PC-3 (cell line): Measurements from ENCODE around the gene STRIP2. TPM values are rescaled to one million over a fixed set of nuclear protein-coding genes. Genes with fewer than 3 reads are reported as not detected.

Experiments used
- ATAC-seq: fragments of 200-7000 bp; cut with Tn5 transposase; 2 replicates; pipeline ENCODE4 v1.9.1; 2020; ENCODE audit warnings: mild to moderate bottlenecking, moderate library complexity
- BruUV-seq: library from RNA; stranded (reverse); fragments of 400-500 nt; replicated peaks from 2 replicates; lab custom pipeline; 2021; lab: Mats Ljungman, UMichigan
- CTCF ChIA-PET: fragments of 300-600 bp; sonication (Branson Sonifier 250); formaldehyde crosslinking; loops from one replicate; lab custom pipeline; 2022; ENCODE audit warnings: antibody characterized with exemption; lab: Charles Lee
- POLR2A ChIA-PET: fragments of 300-600 bp; sonication (Branson Sonifier 250); formaldehyde crosslinking; loops from one replicate; lab custom pipeline; 2022; ENCODE audit warnings: antibody characterized with exemption; ENCODE audit not compliant: unreplicated experiment; lab: Charles Lee
- DNase-seq: peaks from one replicate; pipeline ENCODE4 v3.0.0-alpha.2; 2015
- H2AFZ ChIP-seq: fragments of 300-600 bp; sonication (generic); 2 replicates; pipeline ENCODE4 v1.6.0; 2016; ENCODE audit warnings: antibody characterized with exemption, low read length
- H3F3A ChIP-seq: fragments of 300-600 bp; sonication (generic); one replicate; pipeline ENCODE4 v1.6.0; 2017; ENCODE audit warnings: antibody characterized with exemption, low read length, control low read depth, mild to moderate bottlenecking; ENCODE audit not compliant: unreplicated experiment
- H3K27ac ChIP-seq: fragments of 300-600 bp; sonication (generic); 2 replicates; pipeline ENCODE4 v1.5.1; 2016; ENCODE audit warnings: mild to moderate bottlenecking, low read length
- H3K27me3 ChIP-seq: fragments of 300-600 bp; sonication (generic); 2 replicates; pipeline ENCODE4 v1.6.1; 2016; ENCODE audit warnings: low read length, mixed read lengths
- H3K36me3 ChIP-seq: fragments of 300-600 bp; sonication (generic); 2 replicates; pipeline ENCODE4 v1.6.1; 2016; ENCODE audit warnings: low read depth, mixed run types, low read length, mixed read lengths
- H3K4me1 ChIP-seq: fragments of 300-600 bp; sonication (generic); 2 replicates; pipeline ENCODE4 v1.5.1; 2016; ENCODE audit warnings: low read length; ENCODE audit not compliant: insufficient read depth
- H3K4me2 ChIP-seq: fragments of 300-600 bp; sonication (generic); 2 replicates; pipeline ENCODE4 v1.6.0; 2016; ENCODE audit warnings: low read length
- H3K4me3 ChIP-seq: fragments of 300-600 bp; sonication (generic); 2 replicates; pipeline ENCODE4 v1.5.1; 2016; ENCODE audit warnings: mild to moderate bottlenecking, low read length, mixed read lengths
- H3K79me2 ChIP-seq: fragments of 300-600 bp; sonication (generic); 2 replicates; pipeline ENCODE4 v1.6.1; 2017; ENCODE audit warnings: low read length, mixed read lengths
- H3K9ac ChIP-seq: fragments of 300-600 bp; sonication (generic); 2 replicates; pipeline ENCODE4 v1.6.0; 2016; ENCODE audit warnings: mild to moderate bottlenecking, low read length
- H3K9me2 ChIP-seq: fragments of 300-600 bp; sonication (generic); replicated peaks from 2 replicates; pipeline ENCODE4 v1.6.1; 2016; ENCODE audit warnings: mixed run types, low read length, mixed read lengths
- H3K9me3 ChIP-seq: fragments of 300-600 bp; sonication (generic); 2 replicates; pipeline ENCODE4 v1.6.1; 2016; ENCODE audit warnings: low read length, mixed read lengths
- H4K20me1 ChIP-seq: fragments of 300-600 bp; sonication (generic); 2 replicates; pipeline ENCODE4 v1.6.1; 2016; ENCODE audit warnings: low read length, mixed read lengths
- CTCF ChIP-seq: fragments of 300-600 bp; sonication (generic); conservative IDR thresholded peaks from 2 replicates; pipeline ENCODE4 v1.5.1; 2017; ENCODE audit warnings: antibody characterized with exemption, low read depth, mild to moderate bottlenecking, low read length
- EZH2 ChIP-seq: fragments of 300-600 bp; sonication (generic); IDR thresholded peaks from one replicate; pipeline ENCODE4 v1.6.1; 2017; ENCODE audit warnings: antibody characterized with exemption, mild to moderate bottlenecking, low read length; ENCODE audit not compliant: unreplicated experiment
- EZH2phosphoT487 ChIP-seq: fragments of 300-600 bp; sonication (generic); IDR thresholded peaks from 2 replicates; pipeline ENCODE4 v1.6.1; 2018; ENCODE audit warnings: mild to moderate bottlenecking, antibody characterized with exemption, low read length, borderline replicate concordance
- intact Hi-C: fragments of 100-400 bp; cut with micrococcal nuclease; formaldehyde crosslinking; loops from 2 replicates; pipeline ENCODE4 v1.9.0; 2023
- total RNA-seq: library from RNA; depleted of rRNA; stranded (reverse); fragments of >200 nt; gene quantifications from 2 replicates; pipeline ENCODE4 v1.2.3, GENCODE V29; 2014

The STRIP2 gene
- total RNA-seq, 1 experiment from 2014 or later = 7.5 TPM

GRCh38 chr7:129499999-129500398 is 65.8 kb downstream of the STRIP2 start:
- no peaks in the 10 kb centered on the region for H3F3A ChIP-seq
- no TSS peak for BruUV-seq
- no peak overlapping the region for H3K9ac ChIP-seq
- H3K9me2 ChIP-seq = no peaks in the 10 kb centered on the region
- 0 out of 2 replicates have a peak, but pooled peaks cover 8% of the 10 kb centered on the region for H3K4me1 ChIP-seq
- DNase-seq (no peak), ATAC-seq (no peak)
- no peaks in the 10 kb centered on the region for H4K20me1 ChIP-seq
- no peak overlapping the region for H3K4me2 ChIP-seq
- H3K79me2 ChIP-seq = no peaks in the 10 kb centered on the region
- intact Hi-C loops = no loop called here
- H2AFZ ChIP-seq = no peak overlapping the region
- H3K4me3 ChIP-seq = no peak overlapping the region
- no peak overlapping the region for H3K27ac ChIP-seq
- TF ChIP-seq EZH2 (no peak), EZH2phosphoT487 (no peak), CTCF (no peak)
- no peaks in the 10 kb centered on the region for H3K9me3 ChIP-seq
- ChIA-PET POLR2A (no interaction called here), CTCF (no interaction called here)
- no peaks in the 10 kb centered on the region for H3K27me3 ChIP-seq
- no peaks in the 10 kb centered on the region for H3K36me3 ChIP-seq

GRCh38 chr7:129501760-129502707 is 67.8 kb downstream of the STRIP2 start, which contains the start of gene SMKR1:
Gene SMKR1 (plus strand): TSS chr7:129502531. CDS start chr7:129502825, 294 bp downstream.
- Histone ChIP-seq H3K9me2 (no peaks in the 10 kb centered on the region), H2AFZ (peak within 1 kb of the TSS; percentile 96), H3K27me3 (no peaks in the 10 kb centered on the region), H3K4me2 (peak within 1 kb of the TSS; percentile 98), H4K20me1 (no peaks in the 10 kb centered on the region), H3K9ac (peak within 1 kb of the TSS; percentile 66), H3K36me3 (no peaks in the 10 kb centered on the region), H3K27ac (no peak within 1 kb of the TSS), H3K4me1 (0 out of 2 replicates have a peak, but pooled peaks cover 8% of the 10 kb centered on the region), H3K79me2 (no peaks in the 10 kb centered on the region), H3K9me3 (no peaks in the 10 kb centered on the region), H3K4me3 (peak within 1 kb of the TSS; percentile 92), H3F3A (no peaks in the 10 kb centered on the region)
- BruUV-seq = no TSS peak
- ChIA-PET CTCF (interaction anchor here (0.5 to 0.7 kb wide), 3 partner anchors 93 to 338 kb away, joined by 3 to 4 read pairs (median 4); no protein-coding TSS in a partner anchor), POLR2A (no interaction called here)
- TF ChIP-seq EZH2phosphoT487 = peak; percentile 92
- no peak for TF ChIP-seq CTCF
- ATAC-seq (peak; percentile 94), DNase-seq (peak; percentile 85)
- intact Hi-C loops = loop anchor here (2.0 kb wide), 1 partner anchor 29 kb away; no protein-coding TSS in a partner anchor
